Spleen (tissue), 7 donors: ENCODE measurements around the gene PPP1R3A.

Experiments
- POLR2A ChIP-seq, 3 donors: fragments of 450-650 bp; IDR thresholded peaks; one replicate each; pipeline ENCODE4 v1.5.1; 2017; ENCODE audit warnings: antibody characterized with exemption in 3 of 3, mild to moderate bottlenecking in 1 of 3
- POLR2AphosphoS5 ChIP-seq, 3 donors: sonication (generic); formaldehyde crosslinking; IDR thresholded peaks; one replicate each; pipeline ENCODE4 v1.5.1; 2017; ENCODE audit warnings: antibody characterized with exemption in 3 of 3
- TF ChIP-seq, protein P1 (sequence below), 11 experiments: fragments of 200-600 bp in 7 of 11; fragments of 450-650 bp in 4 of 11; sonication (generic) in 4 of 11; IDR thresholded peaks in 8 of 11; conservative IDR thresholded peaks in 3 of 11; 1 replicate in 7 of 11; 2 replicates in 4 of 11; pipeline versions ENCODE4 v1.4.0 to v1.8.0; 2016 to 2021; ENCODE audit warnings: antibody characterized with exemption in 11 of 11, inconsistent platforms in 4 of 11, mild to moderate bottlenecking in 1 of 11
- donor health status: DM: no; HTN: no; CAD: no; lungs with moderate emphysema.
- donor health status: DM: no; HTN: no; CAD: no.
- donor health status: DM: no; HTN: no; CAD: no.

DNA sequence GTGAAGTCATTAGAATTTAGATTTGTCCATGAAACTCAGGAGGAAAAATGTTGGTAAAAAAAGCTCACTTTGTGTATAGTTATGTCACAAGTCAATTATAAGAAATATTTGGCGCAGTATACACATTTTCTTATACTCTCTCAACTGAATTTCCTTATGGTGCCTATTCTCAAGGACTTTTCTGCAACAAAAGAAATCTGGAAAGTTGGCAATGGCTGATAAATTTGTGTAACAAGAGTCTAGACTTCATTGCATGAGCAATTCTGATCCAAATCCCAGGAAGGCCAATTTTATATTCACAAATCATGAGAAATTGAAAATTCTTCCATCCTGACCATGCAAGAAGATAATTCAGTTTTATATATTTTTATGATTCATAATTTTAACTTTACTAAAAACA, 35.7 kb downstream of the PPP1R3A start:
- TF ChIP-seq, protein P1, sequence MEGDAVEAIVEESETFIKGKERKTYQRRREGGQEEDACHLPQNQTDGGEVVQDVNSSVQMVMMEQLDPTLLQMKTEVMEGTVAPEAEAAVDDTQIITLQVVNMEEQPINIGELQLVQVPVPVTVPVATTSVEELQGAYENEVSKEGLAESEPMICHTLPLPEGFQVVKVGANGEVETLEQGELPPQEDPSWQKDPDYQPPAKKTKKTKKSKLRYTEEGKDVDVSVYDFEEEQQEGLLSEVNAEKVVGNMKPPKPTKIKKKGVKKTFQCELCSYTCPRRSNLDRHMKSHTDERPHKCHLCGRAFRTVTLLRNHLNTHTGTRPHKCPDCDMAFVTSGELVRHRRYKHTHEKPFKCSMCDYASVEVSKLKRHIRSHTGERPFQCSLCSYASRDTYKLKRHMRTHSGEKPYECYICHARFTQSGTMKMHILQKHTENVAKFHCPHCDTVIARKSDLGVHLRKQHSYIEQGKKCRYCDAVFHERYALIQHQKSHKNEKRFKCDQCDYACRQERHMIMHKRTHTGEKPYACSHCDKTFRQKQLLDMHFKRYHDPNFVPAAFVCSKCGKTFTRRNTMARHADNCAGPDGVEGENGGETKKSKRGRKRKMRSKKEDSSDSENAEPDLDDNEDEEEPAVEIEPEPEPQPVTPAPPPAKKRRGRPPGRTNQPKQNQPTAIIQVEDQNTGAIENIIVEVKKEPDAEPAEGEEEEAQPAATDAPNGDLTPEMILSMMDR (IDR thresholded peaks at IDR 0.05 in 8 of 11, conservative IDR thresholded peaks at IDR 0.05 in 3 of 11), result no peak
- no peak for TF ChIP-seq POLR2A (IDR thresholded peaks at IDR 0.05)
- TF ChIP-seq POLR2AphosphoS5 (IDR thresholded peaks at IDR 0.05), result no peak
